Kidney epithelial cell (primary cell): ENCODE results near the gene HOXD12. TPM values are rescaled to one million over a fixed set of nuclear protein-coding genes. Genes with fewer than 3 reads are reported as not detected.

Experiments used
- DNase-seq: peaks from one replicate; pipeline ENCODE4 v3.0.0-alpha.2; 2010; ENCODE audit warnings: low read depth
- H3K27me3 ChIP-seq: 2 replicates; pipeline ENCODE4 v1.6.0; 2011; ENCODE audit warnings: low read length; ENCODE audit not compliant: control insufficient read depth, insufficient read depth
- H3K36me3 ChIP-seq: 2 replicates; pipeline ENCODE4 v1.5.1; 2011; ENCODE audit warnings: low read length; ENCODE audit not compliant: control insufficient read depth, insufficient read depth
- H3K4me3 ChIP-seq: 2 replicates; pipeline ENCODE4 v1.5.1; 2011; ENCODE audit warnings: low read depth, mild to moderate bottlenecking, control low read depth, low read length
- total RNA-seq: library from RNA; depleted of rRNA; stranded (reverse); fragments of >200 nt; gene quantifications from 2 replicates; pipeline ENCODE4 v1.2.3, GENCODE V29; 2015
- TF ChIP-seq, protein P1 (sequence below): IDR thresholded peaks from 2 replicates; pipeline ENCODE4 v1.5.1; 2011; ENCODE audit warnings: mild to moderate bottlenecking, moderate library complexity, low read length, control low read depth, inconsistent platforms; ENCODE audit not compliant: insufficient read depth, poor library complexity, severe bottlenecking

The HOXD12 gene
- total RNA-seq, 1 donor from 2014 or later, result not detected

DNA sequence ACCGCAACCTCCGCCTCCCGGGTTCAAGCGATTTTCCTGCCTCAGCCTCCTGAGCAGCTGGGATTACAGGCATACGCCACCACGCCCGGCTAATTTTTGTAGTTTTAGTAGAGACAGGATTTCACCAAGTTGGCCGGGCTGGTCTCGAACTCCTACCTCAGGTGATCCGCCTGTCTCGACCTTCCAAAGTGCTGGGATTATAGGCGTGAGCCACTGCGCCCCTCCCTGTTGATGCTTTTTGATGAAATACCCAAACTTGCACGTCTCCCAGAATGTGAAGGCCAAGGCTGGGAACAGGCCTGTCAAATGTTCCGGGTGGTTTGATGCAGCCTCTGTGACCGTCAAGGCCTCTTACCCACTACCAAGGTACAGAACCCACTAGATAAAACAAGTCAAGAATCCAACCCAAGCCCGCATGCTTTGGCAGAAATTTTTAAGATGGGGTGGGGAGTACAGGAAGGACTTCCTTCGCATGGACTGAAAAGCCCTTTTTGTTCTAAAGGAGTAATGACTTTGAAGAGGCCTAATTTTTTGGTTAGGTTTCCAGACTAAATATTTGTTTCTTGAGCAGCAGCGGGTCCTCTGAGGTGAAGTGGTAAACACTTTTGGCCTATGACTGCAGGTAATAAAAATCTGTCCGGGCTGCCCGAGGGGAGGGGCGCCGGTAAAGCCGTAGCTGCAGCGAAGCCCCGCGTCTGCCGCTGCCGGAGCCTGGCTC, 12.1 kb upstream of the HOXD12 start:
- no peaks in the 10 kb centered on the region for H3K36me3 ChIP-seq
- H3K4me3 ChIP-seq, result no peak overlapping the region
- no peak for DNase-seq
- peaks cover 97% of the 10 kb centered on the region for H3K27me3 ChIP-seq
- TF ChIP-seq, protein P1, sequence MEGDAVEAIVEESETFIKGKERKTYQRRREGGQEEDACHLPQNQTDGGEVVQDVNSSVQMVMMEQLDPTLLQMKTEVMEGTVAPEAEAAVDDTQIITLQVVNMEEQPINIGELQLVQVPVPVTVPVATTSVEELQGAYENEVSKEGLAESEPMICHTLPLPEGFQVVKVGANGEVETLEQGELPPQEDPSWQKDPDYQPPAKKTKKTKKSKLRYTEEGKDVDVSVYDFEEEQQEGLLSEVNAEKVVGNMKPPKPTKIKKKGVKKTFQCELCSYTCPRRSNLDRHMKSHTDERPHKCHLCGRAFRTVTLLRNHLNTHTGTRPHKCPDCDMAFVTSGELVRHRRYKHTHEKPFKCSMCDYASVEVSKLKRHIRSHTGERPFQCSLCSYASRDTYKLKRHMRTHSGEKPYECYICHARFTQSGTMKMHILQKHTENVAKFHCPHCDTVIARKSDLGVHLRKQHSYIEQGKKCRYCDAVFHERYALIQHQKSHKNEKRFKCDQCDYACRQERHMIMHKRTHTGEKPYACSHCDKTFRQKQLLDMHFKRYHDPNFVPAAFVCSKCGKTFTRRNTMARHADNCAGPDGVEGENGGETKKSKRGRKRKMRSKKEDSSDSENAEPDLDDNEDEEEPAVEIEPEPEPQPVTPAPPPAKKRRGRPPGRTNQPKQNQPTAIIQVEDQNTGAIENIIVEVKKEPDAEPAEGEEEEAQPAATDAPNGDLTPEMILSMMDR, result no peak

DNA sequence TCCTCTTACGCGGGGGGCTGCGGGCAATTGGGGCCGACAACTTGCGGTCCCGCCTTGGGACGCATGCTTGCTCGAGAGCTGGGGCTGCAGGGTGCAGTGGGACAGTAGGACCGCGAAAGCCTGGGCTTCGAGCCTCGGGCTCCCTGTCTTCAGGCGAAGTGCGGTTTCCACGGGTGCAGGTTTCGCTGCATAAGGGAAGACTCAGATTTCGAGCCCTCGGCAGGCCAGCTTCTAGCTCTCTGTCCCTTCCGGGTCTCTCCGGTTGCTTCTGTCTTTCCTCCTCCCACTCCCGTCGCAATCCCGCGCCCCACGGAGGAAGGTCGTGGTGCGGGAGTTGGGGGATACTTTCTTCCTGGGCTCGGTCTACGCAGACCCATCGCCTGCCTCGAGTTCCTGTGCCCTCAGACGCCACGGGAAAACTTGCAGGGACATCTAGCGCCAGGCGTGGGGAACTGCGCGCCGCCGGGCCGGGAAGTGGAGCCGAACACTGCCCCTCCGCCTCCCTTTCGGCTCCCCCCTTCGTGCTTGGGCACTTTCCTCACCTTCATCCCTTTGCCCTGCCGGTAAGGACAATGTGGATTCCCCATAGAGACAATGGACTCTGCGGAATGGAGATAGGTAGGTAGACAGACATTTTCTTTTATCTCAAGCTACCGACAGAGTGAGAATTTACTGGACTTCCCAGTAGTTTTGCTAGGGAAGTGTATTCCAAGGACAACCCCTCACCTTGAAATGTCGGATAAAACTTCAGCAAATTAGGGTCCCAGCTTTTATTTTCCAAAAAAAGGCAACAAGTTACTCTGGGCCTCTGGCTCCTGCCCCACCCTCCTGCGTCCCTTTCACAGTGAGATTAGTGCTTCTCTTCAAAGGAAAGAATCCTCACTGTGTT, 11.3 kb upstream of the HOXD12 start:
- no peak for DNase-seq
- Histone ChIP-seq H3K27me3 (peaks cover 97% of the 10 kb centered on the region), H3K4me3 (peak overlapping the region; percentile 15), H3K36me3 (no peaks in the 10 kb centered on the region)
- TF ChIP-seq, protein P1, result peak; percentile 83

DNA sequence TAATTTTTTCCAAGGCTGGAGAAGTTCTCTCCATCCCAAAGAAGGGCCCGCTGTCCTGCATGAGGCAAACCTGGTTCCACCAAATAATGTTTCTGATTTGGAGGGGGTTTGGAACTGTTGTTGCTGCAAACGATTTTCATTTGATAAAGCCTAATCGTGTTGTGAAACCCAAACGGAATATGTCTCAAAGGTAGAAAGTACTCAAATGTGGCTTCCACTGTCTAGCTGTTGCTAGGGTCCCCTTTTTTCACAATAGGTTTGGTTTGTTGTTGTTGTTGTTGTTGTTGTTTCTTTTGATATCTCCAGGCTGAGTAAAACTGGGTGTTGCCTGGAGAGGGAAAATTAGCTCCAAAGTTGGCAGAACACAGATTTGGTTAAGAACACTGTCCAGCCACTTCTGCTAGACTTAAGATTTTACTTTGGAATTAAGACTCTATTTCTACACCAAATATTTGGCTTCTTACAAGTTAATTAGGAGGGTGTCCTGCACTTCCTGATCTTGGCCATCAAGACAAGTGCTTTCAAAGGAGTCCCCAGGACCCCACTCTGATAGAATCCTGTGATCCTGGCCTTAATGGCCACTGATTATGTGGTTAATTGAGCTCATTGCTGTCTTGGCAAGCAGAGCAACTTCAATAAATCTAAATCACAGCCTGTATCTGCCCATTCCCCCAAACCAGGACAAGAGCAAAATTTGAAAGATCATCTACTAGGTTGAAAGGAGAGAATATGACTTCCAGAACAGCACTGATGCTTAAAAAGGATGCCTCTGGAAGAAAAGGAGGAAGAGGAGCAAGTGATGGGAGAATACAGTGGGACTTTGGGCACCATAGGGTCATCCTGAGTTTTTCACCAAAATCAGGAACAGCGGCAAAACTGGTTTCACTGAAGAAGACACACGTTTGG, 10.4 kb upstream of the HOXD12 start:
- no peak for DNase-seq
- H3K27me3 ChIP-seq, result peaks cover 97% of the 10 kb centered on the region
- no peaks in the 10 kb centered on the region for H3K36me3 ChIP-seq
- no peak overlapping the region for H3K4me3 ChIP-seq
- TF ChIP-seq, protein P1, result no peak

DNA sequence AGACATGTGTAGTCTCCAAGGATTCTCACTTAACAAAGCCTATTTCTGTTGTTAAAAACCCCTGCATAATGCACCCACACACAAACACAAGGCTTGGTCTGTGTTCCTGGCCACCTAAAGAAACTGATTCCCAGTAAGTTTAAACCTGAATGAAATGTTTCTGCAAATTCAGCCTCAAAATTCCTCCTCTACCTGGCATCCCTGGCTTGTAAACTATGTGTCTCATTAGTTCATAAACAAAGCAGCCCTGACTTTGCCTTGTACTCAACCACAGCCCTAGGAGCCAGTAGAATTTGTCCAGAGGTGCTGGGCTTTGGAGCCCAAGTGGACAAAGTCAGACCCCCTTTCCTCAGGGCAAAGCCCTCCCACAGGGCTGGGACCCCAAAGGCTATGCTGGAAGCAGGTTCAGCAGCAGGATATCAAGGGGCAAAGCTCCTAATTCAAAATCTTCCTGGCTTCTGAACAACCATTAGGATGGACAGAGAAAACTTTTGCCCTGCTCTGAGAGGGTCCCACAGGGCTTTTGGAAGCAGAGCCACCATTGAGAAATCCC, 9.7 kb upstream of the HOXD12 start:
- Histone ChIP-seq H3K36me3 (no peaks in the 10 kb centered on the region), H3K27me3 (peaks cover 96% of the 10 kb centered on the region), H3K4me3 (no peak overlapping the region)
- TF ChIP-seq, protein P1, result no peak
- no peak for DNase-seq

DNA sequence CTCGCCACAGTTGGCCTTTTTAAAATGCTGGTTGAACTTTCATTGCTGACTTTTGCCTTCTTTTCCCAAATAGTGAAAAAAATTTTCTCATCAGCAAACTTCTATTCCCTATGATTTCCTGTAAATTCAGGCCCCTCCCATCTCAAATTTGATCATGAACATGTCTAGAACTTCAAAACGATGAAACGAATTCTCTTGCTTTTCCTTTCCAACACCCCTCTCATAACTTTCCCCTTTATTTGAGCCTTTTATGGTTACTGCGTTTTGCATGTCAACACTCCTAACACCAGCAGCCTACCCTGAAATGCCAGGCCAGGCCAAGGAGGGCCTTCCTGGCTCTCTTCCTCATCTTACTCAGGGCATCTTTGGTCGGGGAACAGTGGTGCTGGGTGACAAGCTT, 8.7 kb upstream of the HOXD12 start:
- H3K4me3 ChIP-seq, result no peak overlapping the region
- H3K27me3 ChIP-seq, result peaks cover 92% of the 10 kb centered on the region
- TF ChIP-seq, protein P1, result no peak
- DNase-seq, result no peak
- no peaks in the 10 kb centered on the region for H3K36me3 ChIP-seq
